ENCODE data around the gene PTH1R.

Gene PTH1R

GRCh38 chr3:46902188-46902631, 24.7 kb downstream of the PTH1R start:
- DNase-seq (ENCODE audit: low read depth), result no peak
- H3K4me3 ChIP-seq (ENCODE audit: low read depth, low read length), result no peak overlapping the region
- TF ChIP-seq CTCF (IDR thresholded peaks at IDR 0.05; ENCODE audit: control insufficient read depth, extremely low read depth, insufficient read depth), result no peak

- no peak for TF ChIP-seq CTCF (IDR thresholded peaks at IDR 0.05; ENCODE audit: control insufficient read depth, extremely low read depth, insufficient read depth)
- DNase-seq (ENCODE audit: low read depth), result no peak
- H3K4me3 ChIP-seq (ENCODE audit: low read depth, low read length), result no peak overlapping the region
Observed at GRCh38 chr3:46903341-46904302, 26.1 kb downstream of the PTH1R start.

GRCh38 chr3:46904303-46905212, 27.0 kb downstream of the PTH1R start:
- no peak for TF ChIP-seq CTCF (IDR thresholded peaks at IDR 0.05; ENCODE audit: control insufficient read depth, extremely low read depth, insufficient read depth)
- DNase-seq (ENCODE audit: low read depth), result no peak

GRCh38 chr3:46905213-46905560, 27.7 kb downstream of the PTH1R start:
- DNase-seq (ENCODE audit: low read depth), result no peak
- no peak overlapping the region for H3K4me3 ChIP-seq (ENCODE audit: low read depth, low read length)
- TF ChIP-seq CTCF (IDR thresholded peaks at IDR 0.05; ENCODE audit: control insufficient read depth, extremely low read depth, insufficient read depth), result no peak

More at GRCh38 chr3:46904303-46905212, 27.0 kb downstream of the PTH1R start:
- no peak overlapping the region for H3K4me3 ChIP-seq (ENCODE audit: low read depth, low read length)

GRCh38 chr3:46905661-46906451, 28.3 kb downstream of the PTH1R start:
- no peak for DNase-seq (ENCODE audit: low read depth)
- H3K4me3 ChIP-seq (ENCODE audit: low read depth, low read length), result no peak overlapping the region
- no peak for TF ChIP-seq CTCF (IDR thresholded peaks at IDR 0.05; ENCODE audit: control insufficient read depth, extremely low read depth, insufficient read depth)

GRCh38 chr3:46906471-46907058, 29.0 kb downstream of the PTH1R start:
- no peak overlapping the region for H3K4me3 ChIP-seq (ENCODE audit: low read depth, low read length)
- no peak for DNase-seq (ENCODE audit: low read depth)
- no peak for TF ChIP-seq CTCF (IDR thresholded peaks at IDR 0.05; ENCODE audit: control insufficient read depth, extremely low read depth, insufficient read depth)
